SK-N-MC (cell line): ENCODE measurements around the gene CCDC88B.

Source experiments
- DNase-seq: peaks from one replicate; pipeline ENCODE4 v3.0.0-alpha.2; 2011; ENCODE audit warnings: low read depth, low spot score
- H3K27ac ChIP-seq: fragments of 200-600 bp; sonication (generic); 2 replicates; pipeline ENCODE4 v1.5.1; 2016; ENCODE audit warnings: mixed run types
- H3K36me3 ChIP-seq: fragments of 200-600 bp; sonication (generic); 2 replicates; pipeline ENCODE4 v1.6.1; 2017; ENCODE audit warnings: antibody characterized with exemption, low read length, mixed read lengths; ENCODE audit not compliant: insufficient read depth
- H3K4me3 ChIP-seq: fragments of 200-600 bp; sonication (generic); 2 replicates; pipeline ENCODE4 v1.5.1; 2016
- H3K9ac ChIP-seq: fragments of 200-600 bp; sonication (generic); 2 replicates; pipeline ENCODE4 v1.8.0; 2017; ENCODE audit warnings: mixed run types, mixed read lengths; ENCODE audit not compliant: insufficient read length
- H3K9me3 ChIP-seq: fragments of 200-600 bp; sonication (generic); 2 replicates; pipeline ENCODE4 v1.6.1; 2017; ENCODE audit warnings: low read depth, mild to moderate bottlenecking, antibody characterized with exemption, low read length, moderate library complexity, mixed read lengths
- EZH2 ChIP-seq: fragments of 200-600 bp; sonication (generic); IDR thresholded peaks from one replicate; pipeline ENCODE4 v1.6.1; 2017; ENCODE audit warnings: antibody characterized with exemption
- FOXP2 ChIP-seq: optimal IDR thresholded peaks from 2 replicates; pipeline ENCODE3; 2011; ENCODE audit warnings: mild to moderate bottlenecking, moderate library complexity; ENCODE audit not compliant: insufficient read depth; ENCODE audit errors: extremely low read length, control extremely low read depth
- POLR2AphosphoS5 ChIP-seq: IDR thresholded peaks from 2 replicates; pipeline ENCODE4 v1.6.1; 2012; ENCODE audit warnings: mild to moderate bottlenecking, low read depth, low read length, borderline replicate concordance

CCDC88B gene

GRCh38 chr11:64379817-64380709 lies 40.1 kb downstream of the CCDC88B start:
- DNase-seq = no peak
- Histone ChIP-seq H3K4me3 (no peak overlapping the region), H3K36me3 (no peaks in the 10 kb centered on the region), H3K9me3 (no peaks in the 10 kb centered on the region), H3K9ac (no peak overlapping the region), H3K27ac (no peak overlapping the region)
- TF ChIP-seq POLR2AphosphoS5 (no peak), FOXP2 (no peak), EZH2 (no peak)

- DNase-seq = no peak
- H3K9ac ChIP-seq = no peak overlapping the region
- H3K9me3 ChIP-seq = no peaks in the 10 kb centered on the region
- H3K36me3 ChIP-seq = no peaks in the 10 kb centered on the region
- no peak overlapping the region for H3K4me3 ChIP-seq
- TF ChIP-seq FOXP2 (no peak), POLR2AphosphoS5 (no peak), EZH2 (no peak)
- no peak overlapping the region for H3K27ac ChIP-seq
Observed at GRCh38 chr11:64381350-64381749, 41.3 kb downstream of the CCDC88B start.

- Histone ChIP-seq H3K36me3 (no peaks in the 10 kb centered on the region), H3K27ac (no peak overlapping the region), H3K9me3 (no peaks in the 10 kb centered on the region), H3K9ac (no peak overlapping the region), H3K4me3 (no peak overlapping the region)
- TF ChIP-seq FOXP2 (no peak), EZH2 (no peak), POLR2AphosphoS5 (no peak)
- no peak for DNase-seq
Observed at GRCh38 chr11:64382047-64382446, 42.0 kb downstream of the CCDC88B start.

GRCh38 chr11:64382586-64382985 lies 42.6 kb downstream of the CCDC88B start:
- Histone ChIP-seq H3K36me3 (no peaks in the 10 kb centered on the region), H3K9ac (no peak overlapping the region), H3K27ac (no peak overlapping the region), H3K9me3 (no peaks in the 10 kb centered on the region), H3K4me3 (no peak overlapping the region)
- no peak for DNase-seq
- no peak for TF ChIP-seq FOXP2
- TF ChIP-seq POLR2AphosphoS5 = no peak
- TF ChIP-seq EZH2 = no peak

GRCh38 chr11:64383580-64383979 lies 43.6 kb downstream of the CCDC88B start:
- no peak overlapping the region for H3K27ac ChIP-seq
- DNase-seq = no peak
- no peak for TF ChIP-seq EZH2
- no peak for TF ChIP-seq FOXP2
- no peak for TF ChIP-seq POLR2AphosphoS5
- no peak overlapping the region for H3K9ac ChIP-seq
- no peaks in the 10 kb centered on the region for H3K36me3 ChIP-seq
- H3K9me3 ChIP-seq = no peaks in the 10 kb centered on the region
- no peak overlapping the region for H3K4me3 ChIP-seq

GRCh38 chr11:64384028-64384737 lies 44.2 kb downstream of the CCDC88B start:
- DNase-seq = no peak
- Histone ChIP-seq H3K27ac (no peak overlapping the region), H3K9me3 (no peaks in the 10 kb centered on the region), H3K9ac (no peak overlapping the region), H3K4me3 (no peak overlapping the region), H3K36me3 (no peaks in the 10 kb centered on the region)
- TF ChIP-seq FOXP2 (no peak), EZH2 (no peak), POLR2AphosphoS5 (no peak)

- DNase-seq = no peak
- no peak overlapping the region for H3K9ac ChIP-seq
- no peak overlapping the region for H3K27ac ChIP-seq
- no peaks in the 10 kb centered on the region for H3K9me3 ChIP-seq
- no peaks in the 10 kb centered on the region for H3K36me3 ChIP-seq
- no peak for TF ChIP-seq EZH2
- no peak for TF ChIP-seq FOXP2
- no peak for TF ChIP-seq POLR2AphosphoS5
- H3K4me3 ChIP-seq = no peak overlapping the region
Observed at GRCh38 chr11:64384981-64385944, 45.3 kb downstream of the CCDC88B start.
